VCaP (cell line): Measurements from ENCODE around the gene KRTAP1-5.

Experiments
- H3K27ac ChIP-seq: fragments of 450-650 bp; 2 replicates; pipeline ENCODE4 v1.5.1; 2017
- TF ChIP-seq, protein P1 (sequence below): fragments of 450-650 bp; conservative IDR thresholded peaks from 2 replicates; pipeline ENCODE4 v1.5.1; 2017; ENCODE audit warnings: mild to moderate bottlenecking, moderate library complexity

Gene KRTAP1-5

DNA sequence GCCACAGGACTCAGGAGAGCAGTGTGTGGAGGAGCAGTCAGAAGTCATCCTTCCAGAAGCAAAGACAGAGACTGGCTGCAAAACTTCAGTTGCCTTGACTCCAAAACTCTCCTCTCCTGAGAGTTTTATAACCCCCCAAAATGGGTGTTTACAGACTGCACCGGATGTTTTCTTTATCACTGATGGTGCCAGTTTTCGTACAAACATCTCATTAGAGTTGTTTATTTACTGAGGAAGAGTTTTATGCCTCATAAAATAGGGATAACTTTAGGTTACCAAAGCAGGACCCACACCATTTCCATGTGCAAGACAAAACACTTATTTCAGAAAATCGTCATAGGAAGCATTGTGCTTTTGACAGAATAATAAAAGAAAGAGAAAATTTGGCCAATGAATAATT is 42.8 kb downstream of the KRTAP1-5 start, which contains the start of gene KRT40:
KRT40 (minus strand) TSS at position 101 of the 400 bp plus-strand sequence; CDS start at position 48, 53 bp downstream.
- H3K27ac ChIP-seq, result no peak within 1 kb of the TSS
- TF ChIP-seq, protein P1, sequence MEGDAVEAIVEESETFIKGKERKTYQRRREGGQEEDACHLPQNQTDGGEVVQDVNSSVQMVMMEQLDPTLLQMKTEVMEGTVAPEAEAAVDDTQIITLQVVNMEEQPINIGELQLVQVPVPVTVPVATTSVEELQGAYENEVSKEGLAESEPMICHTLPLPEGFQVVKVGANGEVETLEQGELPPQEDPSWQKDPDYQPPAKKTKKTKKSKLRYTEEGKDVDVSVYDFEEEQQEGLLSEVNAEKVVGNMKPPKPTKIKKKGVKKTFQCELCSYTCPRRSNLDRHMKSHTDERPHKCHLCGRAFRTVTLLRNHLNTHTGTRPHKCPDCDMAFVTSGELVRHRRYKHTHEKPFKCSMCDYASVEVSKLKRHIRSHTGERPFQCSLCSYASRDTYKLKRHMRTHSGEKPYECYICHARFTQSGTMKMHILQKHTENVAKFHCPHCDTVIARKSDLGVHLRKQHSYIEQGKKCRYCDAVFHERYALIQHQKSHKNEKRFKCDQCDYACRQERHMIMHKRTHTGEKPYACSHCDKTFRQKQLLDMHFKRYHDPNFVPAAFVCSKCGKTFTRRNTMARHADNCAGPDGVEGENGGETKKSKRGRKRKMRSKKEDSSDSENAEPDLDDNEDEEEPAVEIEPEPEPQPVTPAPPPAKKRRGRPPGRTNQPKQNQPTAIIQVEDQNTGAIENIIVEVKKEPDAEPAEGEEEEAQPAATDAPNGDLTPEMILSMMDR, result no peak

DNA sequence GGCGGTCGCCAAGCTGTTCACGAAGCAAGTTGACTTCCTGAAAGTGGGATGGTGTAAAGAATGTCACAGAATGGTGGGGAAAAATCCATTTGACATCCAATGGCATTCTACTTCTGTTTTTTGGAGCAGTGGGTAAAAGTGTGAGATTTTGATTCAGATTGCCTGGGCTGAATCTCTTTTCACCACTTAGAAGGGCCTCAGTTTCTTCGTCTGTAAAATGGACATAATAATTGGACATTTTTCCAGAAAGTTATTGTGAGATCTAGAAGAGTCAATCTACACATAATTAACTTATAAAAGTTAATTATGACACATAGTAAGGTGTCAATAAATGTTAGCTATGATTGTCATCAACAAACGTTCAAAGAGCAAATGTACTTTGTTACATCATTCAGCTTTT is 45.9 kb downstream of the KRTAP1-5 start:
- TF ChIP-seq, protein P1, result no peak
- H3K27ac ChIP-seq, result no peak overlapping the region

DNA sequence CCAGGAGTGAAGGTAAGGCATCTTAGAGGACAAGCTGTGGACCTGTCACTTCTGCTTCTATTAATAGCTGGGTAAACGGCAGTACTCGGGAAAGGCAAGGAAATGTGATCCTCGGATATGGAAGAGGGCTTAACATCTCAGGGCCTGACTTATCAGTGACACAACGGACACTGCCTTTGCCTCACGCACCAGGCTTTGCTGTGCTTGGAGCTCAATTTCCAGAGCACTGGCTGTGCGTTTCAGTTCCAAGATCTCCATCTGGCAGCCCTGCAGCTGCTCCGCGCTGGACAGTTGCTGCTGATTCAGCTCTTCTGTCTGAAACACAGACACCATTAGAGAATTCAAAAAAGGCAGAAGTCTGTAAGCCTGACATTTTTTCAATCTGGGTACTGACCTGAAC is 46.4 kb downstream of the KRTAP1-5 start:
- no peak overlapping the region for H3K27ac ChIP-seq
- TF ChIP-seq, protein P1, result no peak

- TF ChIP-seq, protein P1, result no peak
- H3K27ac ChIP-seq, result no peak overlapping the region
These were observed 46.9 kb downstream of the KRTAP1-5 start for GRCh38 chr17:40980117-40980516.

DNA sequence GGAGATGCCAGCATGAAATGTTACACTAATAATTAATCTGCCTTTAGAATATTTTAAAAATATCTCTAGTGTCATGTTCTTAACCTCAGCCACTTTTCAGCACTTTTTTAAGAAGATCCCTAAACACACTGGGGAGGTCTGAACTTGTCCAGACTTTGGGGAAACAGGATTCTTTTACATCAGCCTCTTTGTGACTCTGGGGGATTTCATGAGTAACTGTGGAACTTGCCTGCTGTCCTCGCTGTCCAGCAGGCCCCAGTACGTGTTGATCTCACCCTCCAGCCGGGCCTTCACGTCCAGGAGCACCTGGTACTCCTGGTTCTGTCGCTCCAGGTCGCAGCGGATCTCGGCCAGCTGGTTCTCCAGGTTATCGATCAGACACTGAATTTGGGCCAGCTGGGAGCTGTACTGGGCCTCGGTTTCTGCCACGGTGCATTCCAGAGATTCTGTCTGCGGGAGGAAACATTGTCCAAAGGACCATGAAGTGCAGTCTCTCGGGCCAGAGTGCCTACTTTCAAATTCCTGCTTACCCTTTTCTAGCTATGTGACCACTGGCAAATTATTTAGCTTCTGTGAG is 48.3 kb downstream of the KRTAP1-5 start:
- TF ChIP-seq, protein P1, result no peak
- no peak overlapping the region for H3K27ac ChIP-seq
